Upper lobe of left lung (tissue), 6 donors: ENCODE results near the gene MICAL3. TPM values are rescaled to one million over a fixed set of nuclear protein-coding genes. Genes with fewer than 3 reads are reported as not detected.

Experiments
- ATAC-seq, 2 donors: fragments of 200-7000 bp; cut with Tn5 transposase; one replicate each; pipeline ENCODE4 v1.9.1; 2022; ENCODE audit warnings: mild to moderate bottlenecking in 2 of 2, moderate library complexity in 2 of 2; ENCODE audit not compliant: low FRiP score in 2 of 2
- DNase-seq, 2 donors: peaks; one replicate each; pipeline ENCODE4 v3.0.0-alpha.2; 2019 to 2020
- H3K27ac ChIP-seq, 4 donors: fragments of 200-600 bp; sonication (generic); one replicate each; pipeline ENCODE4 v1.5.1; 2016 to 2019
- H3K27me3 ChIP-seq, 4 donors: fragments of 200-600 bp; sonication (generic); one replicate each; pipeline ENCODE4 v1.5.1; 2017 to 2019
- H3K36me3 ChIP-seq, 4 donors: fragments of 200-600 bp; sonication (generic); one replicate each; pipeline ENCODE4 v1.5.1; 2016 to 2019
- H3K4me1 ChIP-seq, 4 donors: fragments of 200-600 bp; sonication (generic); one replicate each; pipeline ENCODE4 v1.5.1; 2018 to 2019
- H3K4me3 ChIP-seq, 4 donors: fragments of 200-600 bp; sonication (generic); one replicate each; pipeline ENCODE4 v1.5.1; 2017 to 2019; ENCODE audit warnings: mild to moderate bottlenecking in 2 of 4, moderate library complexity in 1 of 4
- H3K9me3 ChIP-seq, 4 donors: fragments of 200-600 bp; sonication (generic); one replicate each; pipeline ENCODE4 v1.5.1; 2018 to 2019
- EP300 ChIP-seq, 4 donors: sonication (generic); formaldehyde crosslinking; IDR thresholded peaks; one replicate each; pipeline ENCODE4 v1.5.1; 2017; ENCODE audit warnings: antibody characterized with exemption in 4 of 4, control low read depth in 2 of 4
- POLR2A ChIP-seq, 4 donors: fragments of 450-650 bp; IDR thresholded peaks; one replicate each; pipeline ENCODE4 v1.5.1; 2016 to 2017; ENCODE audit warnings: antibody characterized with exemption in 4 of 4, mild to moderate bottlenecking in 2 of 4
- POLR2AphosphoS5 ChIP-seq, 2 donors: sonication (generic); formaldehyde crosslinking; IDR thresholded peaks; one replicate each; pipeline ENCODE4 v1.5.1; 2017; ENCODE audit warnings: antibody characterized with exemption in 2 of 2
- WGBS, 2 donors: methylation state at CpG; one replicate each; pipeline ENCODE4 v1.1.5; 2017 to 2018; 5-methylcytosine and 5-hydroxymethylcytosine counted together
- total RNA-seq, 6 donors: library from RNA; depleted of rRNA in 4 of 6; stranded (reverse); fragments of >200 nt in 4 of 6; gene quantifications; one replicate each; pipeline versions ENCODE4 v1.1.0 to v1.2.1, GENCODE V29; 2016 to 2021
- TF ChIP-seq, protein P1 (sequence below), 6 experiments: fragments of 450-650 bp in 4 of 6; fragments of 200-600 bp in 2 of 6; sonication (generic) in 2 of 6; IDR thresholded peaks; one replicate each; pipeline ENCODE4 v1.5.1; 2016 to 2019; ENCODE audit warnings: antibody characterized with exemption in 6 of 6
- donor health status: DM: no; HTN: no; CAD: no; lungs with moderate emphysema.
- donor health status: DM: no; HTN: yes; CAD: no; lungs with severe emphysema.

MICAL3 gene
- total RNA-seq, 6 donors from 2014 or later = 6.4 to 39.8 (median 23.4) TPM

DNA sequence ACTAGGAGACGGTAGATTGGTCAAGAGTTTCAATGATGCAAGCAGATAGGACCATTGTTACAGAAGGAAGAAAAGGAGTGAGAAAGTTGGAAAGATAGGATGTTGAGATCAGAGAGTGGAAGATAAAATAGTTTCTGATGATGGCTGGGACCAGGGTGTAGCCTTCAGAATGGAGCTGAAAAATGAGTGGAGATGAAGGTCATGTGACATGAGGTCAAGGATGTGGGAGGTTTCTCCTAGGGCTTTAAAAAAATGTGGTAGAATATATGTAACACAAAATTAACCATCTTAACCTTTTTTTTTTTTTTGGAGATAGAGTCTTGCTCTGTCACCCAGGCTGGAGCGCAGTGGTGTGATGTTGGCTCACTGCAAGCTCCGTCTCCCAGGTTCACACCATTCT, 35.1 kb upstream of the MICAL3 start:
- H3K27me3 ChIP-seq = no peaks in the 10 kb centered on the region
- H3K9me3 ChIP-seq = no peaks in the 10 kb centered on the region
- no peaks in the 10 kb centered on the region for H3K36me3 ChIP-seq
- ATAC-seq (no peak), DNase-seq (no peak)
- 92 to 94% methylated on average over 3 of the region's 3 CpGs for WGBS, 2 donors
- H3K4me1 ChIP-seq = peaks cover 13 to 15% (median 13%) of the 10 kb centered on the region in 4 donors
- no peak overlapping the region for H3K4me3 ChIP-seq
- no peak for TF ChIP-seq POLR2AphosphoS5 (IDR thresholded peaks at IDR 0.05)
- TF ChIP-seq, protein P1, sequence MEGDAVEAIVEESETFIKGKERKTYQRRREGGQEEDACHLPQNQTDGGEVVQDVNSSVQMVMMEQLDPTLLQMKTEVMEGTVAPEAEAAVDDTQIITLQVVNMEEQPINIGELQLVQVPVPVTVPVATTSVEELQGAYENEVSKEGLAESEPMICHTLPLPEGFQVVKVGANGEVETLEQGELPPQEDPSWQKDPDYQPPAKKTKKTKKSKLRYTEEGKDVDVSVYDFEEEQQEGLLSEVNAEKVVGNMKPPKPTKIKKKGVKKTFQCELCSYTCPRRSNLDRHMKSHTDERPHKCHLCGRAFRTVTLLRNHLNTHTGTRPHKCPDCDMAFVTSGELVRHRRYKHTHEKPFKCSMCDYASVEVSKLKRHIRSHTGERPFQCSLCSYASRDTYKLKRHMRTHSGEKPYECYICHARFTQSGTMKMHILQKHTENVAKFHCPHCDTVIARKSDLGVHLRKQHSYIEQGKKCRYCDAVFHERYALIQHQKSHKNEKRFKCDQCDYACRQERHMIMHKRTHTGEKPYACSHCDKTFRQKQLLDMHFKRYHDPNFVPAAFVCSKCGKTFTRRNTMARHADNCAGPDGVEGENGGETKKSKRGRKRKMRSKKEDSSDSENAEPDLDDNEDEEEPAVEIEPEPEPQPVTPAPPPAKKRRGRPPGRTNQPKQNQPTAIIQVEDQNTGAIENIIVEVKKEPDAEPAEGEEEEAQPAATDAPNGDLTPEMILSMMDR (IDR thresholded peaks at IDR 0.05) = no peak
- no peak for TF ChIP-seq POLR2A (IDR thresholded peaks at IDR 0.05)
- TF ChIP-seq EP300 (IDR thresholded peaks at IDR 0.05) = no peak
- H3K27ac ChIP-seq = no peak overlapping the region

DNA sequence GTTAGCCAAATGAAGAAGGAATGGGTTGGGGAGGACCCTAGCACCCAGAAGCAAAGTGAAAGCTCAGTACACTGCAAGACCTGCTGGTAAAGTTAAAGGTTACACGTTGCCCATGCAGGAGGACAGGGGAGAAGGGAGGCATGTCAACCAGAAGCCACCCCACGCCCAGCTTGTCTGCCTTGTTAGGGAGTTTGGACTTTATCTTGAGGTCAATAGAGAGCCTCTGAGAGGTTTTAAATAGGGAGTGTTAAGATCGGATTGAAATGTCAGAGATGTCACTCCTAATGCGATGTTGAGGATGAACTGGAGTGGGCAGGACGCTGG, 34.7 kb upstream of the MICAL3 start:
- no peak overlapping the region for H3K4me3 ChIP-seq
- no peak overlapping the region for H3K27ac ChIP-seq
- no peaks in the 10 kb centered on the region for H3K36me3 ChIP-seq
- ATAC-seq (no peak), DNase-seq (no peak)
- H3K9me3 ChIP-seq = no peaks in the 10 kb centered on the region
- no peaks in the 10 kb centered on the region for H3K27me3 ChIP-seq
- peaks cover 13 to 15% (median 13%) of the 10 kb centered on the region in 4 donors for H3K4me1 ChIP-seq
- no peak for TF ChIP-seq EP300 (IDR thresholded peaks at IDR 0.05)
- TF ChIP-seq, protein P1 (IDR thresholded peaks at IDR 0.05) = no peak
- TF ChIP-seq POLR2A (IDR thresholded peaks at IDR 0.05) = no peak
- no peak for TF ChIP-seq POLR2AphosphoS5 (IDR thresholded peaks at IDR 0.05)
- WGBS, 2 donors = 79 to 83% methylated on average over 5 of the region's 5 CpGs

DNA sequence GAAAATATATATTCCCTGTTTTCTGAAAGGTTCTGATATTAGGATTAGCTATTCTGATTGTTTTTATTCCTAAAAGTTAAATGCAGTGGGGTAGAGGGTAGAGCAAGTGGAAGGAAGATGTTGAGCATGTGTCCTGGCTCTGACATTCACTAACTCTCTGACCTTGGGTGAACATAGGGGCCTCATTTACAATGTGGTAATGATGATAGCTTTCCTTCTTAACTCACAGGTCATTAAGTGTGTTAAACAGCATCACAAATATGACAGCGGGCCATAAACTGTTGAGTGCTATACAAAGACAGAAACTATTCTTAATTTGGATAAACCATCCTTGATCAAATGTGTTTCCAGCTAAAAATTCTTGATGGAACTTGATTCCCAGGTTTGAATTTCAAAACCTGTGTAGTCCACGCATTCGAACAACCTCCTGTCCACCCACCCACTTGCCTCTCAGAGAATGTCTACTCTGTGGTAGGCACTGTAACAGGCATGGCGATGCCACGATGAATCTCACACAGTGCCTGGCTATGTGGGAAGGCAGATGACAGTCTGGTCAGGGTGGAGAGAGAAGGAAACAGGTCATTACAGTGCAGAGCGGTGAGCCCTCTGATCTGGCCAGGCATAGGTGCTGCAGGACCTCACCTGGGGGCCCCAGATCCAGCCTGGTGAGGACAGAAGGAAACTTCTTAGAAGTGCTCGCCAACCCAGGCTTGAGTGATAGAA, 34.2 kb upstream of the MICAL3 start:
- H3K27me3 ChIP-seq = no peaks in the 10 kb centered on the region

DNA sequence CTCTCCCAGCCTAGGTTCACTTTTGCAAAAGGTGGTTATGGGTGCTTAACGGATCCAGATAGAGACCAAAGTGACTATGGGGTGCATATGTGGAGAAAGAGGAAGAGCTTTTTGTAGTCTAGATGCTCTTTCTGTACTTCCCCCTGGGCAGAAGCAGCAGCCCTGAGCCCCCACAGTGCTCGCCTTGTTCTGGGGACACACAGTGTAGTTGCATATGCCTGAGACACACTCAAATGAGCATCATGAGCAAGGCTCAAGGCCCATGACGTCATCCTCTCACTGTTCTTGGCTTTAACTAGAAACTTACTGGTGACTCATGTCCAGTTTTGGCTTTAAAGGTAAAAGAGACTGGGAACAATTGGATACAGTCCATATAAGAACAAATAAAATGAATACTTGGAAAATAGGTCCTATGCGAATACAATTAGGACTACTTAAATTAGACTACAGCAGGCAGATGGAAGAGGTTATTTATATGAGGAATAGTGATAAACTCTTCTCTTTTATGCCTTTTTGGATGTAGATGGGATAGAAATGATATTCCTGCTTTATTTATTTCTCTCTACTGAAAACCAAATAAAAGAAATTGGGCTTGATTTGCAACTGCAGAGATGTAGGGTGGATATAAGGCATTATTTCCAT, 33.3 kb upstream of the MICAL3 start:
- DNase-seq (peak in 1 of 2 donors; percentile 44), ATAC-seq (peak in 1 of 2 donors; percentile 85)
- no peaks in the 10 kb centered on the region for H3K9me3 ChIP-seq
- no peaks in the 10 kb centered on the region for H3K36me3 ChIP-seq
- no peak overlapping the region for H3K4me3 ChIP-seq
- whole genome bisulfite sequencing, 2 donors = 73 to 86% methylated on average over 4 of the region's 4 CpGs
- H3K27ac ChIP-seq = peak overlapping the region in 2 of 4 donors; percentile 60 to 67
- TF ChIP-seq POLR2AphosphoS5 (IDR thresholded peaks at IDR 0.05) (no peak), EP300 (IDR thresholded peaks at IDR 0.05) (no peak), POLR2A (IDR thresholded peaks at IDR 0.05) (no peak)
- TF ChIP-seq, protein P1 (IDR thresholded peaks at IDR 0.05) = no peak
- no peaks in the 10 kb centered on the region for H3K27me3 ChIP-seq
- peaks cover 13 to 15% (median 13%) of the 10 kb centered on the region in 4 donors for H3K4me1 ChIP-seq

More for the DNA sequence above, 34.2 kb upstream of the MICAL3 start:
- TF ChIP-seq EP300 (IDR thresholded peaks at IDR 0.05) (no peak), POLR2A (IDR thresholded peaks at IDR 0.05) (no peak), POLR2AphosphoS5 (IDR thresholded peaks at IDR 0.05) (no peak)
- TF ChIP-seq, protein P1 (IDR thresholded peaks at IDR 0.05) = no peak
- no peak overlapping the region for H3K4me3 ChIP-seq
- DNase-seq (no peak), ATAC-seq (no peak)
- H3K9me3 ChIP-seq = no peaks in the 10 kb centered on the region
- 90 to 95% methylated on average over 7 of the region's 7 CpGs for WGBS, 2 donors
- no peaks in the 10 kb centered on the region for H3K36me3 ChIP-seq
- no peak overlapping the region for H3K27ac ChIP-seq
- peaks cover 13 to 15% (median 13%) of the 10 kb centered on the region in 4 donors for H3K4me1 ChIP-seq
